ENCODE measurements around the gene TFEB. TPM values are rescaled to one million over a fixed set of nuclear protein-coding genes. Genes with fewer than 3 reads are reported as not detected.

Gene TFEB
- total and polyA plus RNA-seq, 7 donors = 16.1 to 65.2 (median 40.9) TPM

- Histone ChIP-seq H3K4me1 (no peaks in the 10 kb centered on the region), H3K4me3 (no peak overlapping the region), H3K27ac (no peak overlapping the region), H3K27me3 (ENCODE audit: insufficient read depth in 3 of 3, low read length in 2 of 3) (peaks cover 0 to 8% (median 7%) of the 10 kb centered on the region in 3 donors), H3K36me3 (ENCODE audit: insufficient read depth in 1 of 2, low read depth in 1 of 2) (no peaks in the 10 kb centered on the region), H3K9me3 (no peaks in the 10 kb centered on the region)
- ATAC-seq = no peak
- DNase-seq = no peak
- TF ChIP-seq, protein P1, sequence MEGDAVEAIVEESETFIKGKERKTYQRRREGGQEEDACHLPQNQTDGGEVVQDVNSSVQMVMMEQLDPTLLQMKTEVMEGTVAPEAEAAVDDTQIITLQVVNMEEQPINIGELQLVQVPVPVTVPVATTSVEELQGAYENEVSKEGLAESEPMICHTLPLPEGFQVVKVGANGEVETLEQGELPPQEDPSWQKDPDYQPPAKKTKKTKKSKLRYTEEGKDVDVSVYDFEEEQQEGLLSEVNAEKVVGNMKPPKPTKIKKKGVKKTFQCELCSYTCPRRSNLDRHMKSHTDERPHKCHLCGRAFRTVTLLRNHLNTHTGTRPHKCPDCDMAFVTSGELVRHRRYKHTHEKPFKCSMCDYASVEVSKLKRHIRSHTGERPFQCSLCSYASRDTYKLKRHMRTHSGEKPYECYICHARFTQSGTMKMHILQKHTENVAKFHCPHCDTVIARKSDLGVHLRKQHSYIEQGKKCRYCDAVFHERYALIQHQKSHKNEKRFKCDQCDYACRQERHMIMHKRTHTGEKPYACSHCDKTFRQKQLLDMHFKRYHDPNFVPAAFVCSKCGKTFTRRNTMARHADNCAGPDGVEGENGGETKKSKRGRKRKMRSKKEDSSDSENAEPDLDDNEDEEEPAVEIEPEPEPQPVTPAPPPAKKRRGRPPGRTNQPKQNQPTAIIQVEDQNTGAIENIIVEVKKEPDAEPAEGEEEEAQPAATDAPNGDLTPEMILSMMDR (IDR thresholded peaks at IDR 0.05) = no peak
- WGBS, 3 donors = 89 to 92% (median 89%) methylated on average over 31 to 32 of the region's 32 CpGs
- intact Hi-C loops (cut with DNase I) = no loop called here
Observed at GRCh38 chr6:41652866-41653652, 82.3 kb downstream of the TFEB start.

- Histone ChIP-seq H3K27ac (no peak overlapping the region), H3K9me3 (no peaks in the 10 kb centered on the region)
Observed at GRCh38 chr6:41651962-41652657, 83.3 kb downstream of the TFEB start.

DNA sequence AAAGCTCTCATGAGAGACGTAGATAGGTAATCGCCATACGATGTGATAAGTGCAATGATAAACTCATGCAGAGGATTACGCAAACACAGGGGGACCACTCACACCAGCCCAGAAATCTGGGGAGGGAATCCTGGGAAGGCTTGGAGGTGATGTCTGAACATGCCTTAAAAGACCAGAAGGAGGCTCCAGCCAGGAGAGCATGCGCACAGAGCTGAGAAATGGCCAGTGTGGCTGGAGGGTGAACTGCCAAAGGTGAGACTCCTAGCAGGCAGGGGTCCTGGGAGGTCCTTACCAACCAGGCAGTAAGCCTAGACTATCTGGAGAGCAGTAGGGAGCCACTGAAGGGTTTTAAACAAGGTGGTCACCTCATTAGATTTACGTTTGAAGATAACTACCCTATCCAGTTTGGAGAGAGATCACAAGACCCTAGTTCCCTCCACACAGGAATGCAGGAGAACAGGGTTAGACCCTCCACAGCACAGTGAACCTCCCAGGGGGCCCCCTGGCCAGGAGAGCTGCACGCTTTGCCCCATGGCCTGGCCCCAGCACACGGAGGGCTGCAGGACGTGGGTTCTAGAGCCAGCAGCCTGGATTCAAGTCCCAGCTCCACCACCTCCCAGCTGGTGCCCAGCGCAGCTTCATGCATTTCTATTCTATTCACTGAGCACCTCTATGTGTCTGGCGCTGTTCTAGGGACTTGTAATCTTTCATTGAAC lies 84.0 kb downstream of the TFEB start:
- intact Hi-C loops (cut with DNase I) = no loop called here
- H3K36me3 ChIP-seq (ENCODE audit: insufficient read depth in 1 of 2, low read depth in 1 of 2) = no peaks in the 10 kb centered on the region
- DNase-seq = no peak

More at GRCh38 chr6:41651962-41652657, 83.3 kb downstream of the TFEB start:
- H3K27me3 ChIP-seq (ENCODE audit: insufficient read depth in 3 of 3, low read length in 2 of 3) = peaks cover 0 to 16% (median 8%) of the 10 kb centered on the region in 3 donors
- no peak overlapping the region for H3K4me3 ChIP-seq
- H3K4me1 ChIP-seq = no peaks in the 10 kb centered on the region
- intact Hi-C loops (cut with DNase I) = no loop called here
- DNase-seq (no peak), ATAC-seq (no peak)
- TF ChIP-seq, protein P1 (IDR thresholded peaks at IDR 0.05) = no peak
- 67 to 77% (median 67%) methylated on average over 14 of the region's 14 CpGs for WGBS, 3 donors
- H3K36me3 ChIP-seq (ENCODE audit: insufficient read depth in 1 of 2, low read depth in 1 of 2) = no peaks in the 10 kb centered on the region

DNA sequence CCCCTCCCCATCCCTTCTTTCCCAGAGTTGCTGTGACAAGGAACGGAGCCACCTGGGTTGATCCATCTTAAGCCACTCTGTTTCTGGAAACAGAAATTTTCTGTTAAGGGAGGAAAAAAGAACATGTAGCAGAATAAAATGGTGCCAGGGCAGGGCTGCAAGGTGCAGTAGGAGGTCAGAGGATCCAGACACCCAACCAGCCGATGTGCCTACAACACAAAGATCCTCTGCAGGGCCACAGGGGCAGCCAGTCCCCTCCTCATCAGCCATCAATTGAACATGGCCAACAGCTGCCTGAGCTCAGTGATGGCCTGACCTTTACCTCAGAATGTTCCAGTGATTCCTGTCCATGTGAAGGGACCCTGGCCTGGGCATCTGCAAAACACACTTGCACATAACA lies 85.3 kb downstream of the TFEB start:
- Histone ChIP-seq H3K36me3 (ENCODE audit: insufficient read depth in 1 of 2, low read depth in 1 of 2) (no peaks in the 10 kb centered on the region), H3K27ac (no peak overlapping the region)
- TF ChIP-seq, protein P1 (IDR thresholded peaks at IDR 0.05) = no peak

More for the DNA sequence above, 84.0 kb downstream of the TFEB start:
- no peak for ATAC-seq
- 69 to 81% (median 74%) methylated on average over 11 of the region's 11 CpGs for WGBS, 3 donors
- H3K4me1 ChIP-seq = no peaks in the 10 kb centered on the region
- peaks cover 0 to 22% (median 10%) of the 10 kb centered on the region in 3 donors for H3K27me3 ChIP-seq (ENCODE audit: insufficient read depth in 3 of 3, low read length in 2 of 3)
- no peak overlapping the region for H3K27ac ChIP-seq
- TF ChIP-seq, protein P1 (IDR thresholded peaks at IDR 0.05) = no peak
- H3K4me3 ChIP-seq = no peak overlapping the region
- H3K9me3 ChIP-seq = no peaks in the 10 kb centered on the region

More for the DNA sequence above, 85.3 kb downstream of the TFEB start:
- Histone ChIP-seq H3K27me3 (ENCODE audit: insufficient read depth in 3 of 3, low read length in 2 of 3) (peaks cover 0 to 21% (median 10%) of the 10 kb centered on the region in 3 donors), H3K9me3 (no peaks in the 10 kb centered on the region), H3K4me3 (no peak overlapping the region), H3K4me1 (no peaks in the 10 kb centered on the region)
- no peak for ATAC-seq
- intact Hi-C loops (cut with DNase I) = no loop called here
- WGBS, 3 donors = 70 to 89% (median 73%) methylated on average over 2 of the region's 2 CpGs
- DNase-seq = no peak

Measured in psoas muscle (tissue), 8 donors.